ENCODE measurements around the gene RNASEL.

- no peak for TF ChIP-seq CTCF (conservative IDR thresholded peaks at IDR 0.05 in 1 of 2, IDR thresholded peaks at IDR 0.05 in 1 of 2; ENCODE audit: extremely low read depth in 1 of 2, insufficient read depth in 1 of 2, low read depth in 1 of 2, low read length in 2 of 2)
- TF ChIP-seq EZH2 (IDR thresholded peaks at IDR 0.05; ENCODE audit: borderline replicate concordance, low read length) = no peak
These were observed 44.7 kb upstream of the RNASEL start for GRCh38 chr1:182633657-182634281.
